B cell (primary cell): ENCODE measurements around the gene AZIN2. TPM values are rescaled to one million over a fixed set of nuclear protein-coding genes. Genes with fewer than 3 reads are reported as not detected.
A peak's percentile ranks its signal among the peaks of the same experiment; 100 is the strongest.

ENCODE experiments used
- ATAC-seq: fragments of 200-7000 bp; cut with Tn5 transposase; one replicate; pipeline ENCODE4 v1.10.0; 2021; ENCODE audit warnings: low read depth, mild to moderate bottlenecking, moderate number of reproducible peaks, moderate library complexity
- CTCF ChIA-PET: fragments of 350-600 bp; sonication (Branson Sonifier 250); formaldehyde crosslinking; loops from one replicate; lab custom pipeline; 2021; ENCODE audit warnings: antibody characterized with exemption, inconsistent platforms; lab: Charles Lee
- POLR2A ChIA-PET: fragments of 350-600 bp; sonication (Branson Sonifier 250); formaldehyde crosslinking; loops from one replicate; lab custom pipeline; 2021; ENCODE audit warnings: antibody characterized with exemption; lab: Charles Lee
- DNase-seq: peaks from one replicate; pipeline ENCODE4 v3.0.0; 2013
- H2AFZ ChIP-seq: 2 replicates; pipeline ENCODE4 v1.6.1; 2012; ENCODE audit warnings: mild to moderate bottlenecking, low read depth, low read length; ENCODE audit not compliant: insufficient read depth, poor library complexity, severe bottlenecking
- H3K27ac ChIP-seq, 2 donors: 1 replicate in 1 of 2; 2 replicates in 1 of 2; pipeline ENCODE4 v1.5.1; 2012 to 2013; ENCODE audit warnings: low read length in 2 of 2, mild to moderate bottlenecking in 2 of 2, moderate library complexity in 1 of 2
- H3K27me3 ChIP-seq, 4 experiments: fragments of 200-600 bp in 1 of 4; sonication (generic) in 1 of 4; replicated peaks in 1 of 4; 1 replicate in 2 of 4; 2 replicates in 2 of 4; pipeline versions ENCODE4 v1.6.1 to v1.7.0; 2013 to 2016; ENCODE audit warnings: low read length in 3 of 4, mild to moderate bottlenecking in 2 of 4, mixed read lengths in 1 of 4, moderate library complexity in 1 of 4; ENCODE audit not compliant: insufficient read depth in 4 of 4, control insufficient read depth in 3 of 4; ENCODE audit errors: control extremely low read depth in 1 of 4
- H3K36me3 ChIP-seq, 2 experiments: replicated peaks in 1 of 2; 1 replicate in 1 of 2; 2 replicates in 1 of 2; pipeline versions ENCODE4 v1.6.1 to v1.7.1; 2013; ENCODE audit warnings: low read length in 1 of 2; ENCODE audit not compliant: insufficient read depth in 2 of 2, control insufficient read depth in 1 of 2; ENCODE audit errors: control extremely low read depth in 1 of 2, extremely low read depth in 1 of 2
- H3K4me1 ChIP-seq, 2 donors: fragments of 200-600 bp in 1 of 2; sonication (generic) in 1 of 2; 1 replicate in 1 of 2; 2 replicates in 1 of 2; pipeline versions ENCODE4 v1.5.1 to v1.6.1; 2013 to 2017; ENCODE audit warnings: low read length in 2 of 2; ENCODE audit not compliant: control insufficient read depth in 2 of 2, insufficient read depth in 2 of 2
- H3K4me2 ChIP-seq: replicated peaks from 2 replicates; pipeline ENCODE3; 2012; ENCODE audit warnings: mild to moderate bottlenecking, low read depth, low read length; ENCODE audit not compliant: poor library complexity, severe bottlenecking
- H3K4me3 ChIP-seq, 5 experiments: fragments of 200-600 bp in 1 of 5; sonication (generic) in 1 of 5; 1 replicate in 3 of 5; 2 replicates in 2 of 5; pipeline versions ENCODE4 v1.5.1 to v1.7.0; 2011 to 2016; ENCODE audit warnings: low read length in 4 of 5, mild to moderate bottlenecking in 4 of 5, low read depth in 2 of 5, control low read depth in 1 of 5, moderate library complexity in 1 of 5; ENCODE audit not compliant: insufficient read depth in 1 of 5; ENCODE audit errors: control extremely low read depth in 1 of 5, extremely low read depth in 1 of 5
- H3K79me2 ChIP-seq: fragments of 200-600 bp; sonication (generic); one replicate; pipeline ENCODE4 v1.6.0; 2016; ENCODE audit warnings: low read length; ENCODE audit not compliant: control insufficient read depth, insufficient read depth
- H3K9ac ChIP-seq: fragments of 200-600 bp; sonication (generic); 2 replicates; pipeline ENCODE4 v1.6.1; 2017; ENCODE audit warnings: mild to moderate bottlenecking, low read length, moderate library complexity
- H3K9me3 ChIP-seq, 3 donors: one replicate each; pipeline versions ENCODE4 v1.6.1 to v1.7.1; 2013; ENCODE audit warnings: low read length in 2 of 3; ENCODE audit not compliant: control insufficient read depth in 2 of 3, insufficient read depth in 1 of 3; ENCODE audit errors: control extremely low read depth in 1 of 3
- H4K20me1 ChIP-seq: 2 replicates; pipeline ENCODE4 v1.6.0; 2012; ENCODE audit warnings: mild to moderate bottlenecking, low read length; ENCODE audit not compliant: insufficient read depth, control insufficient read depth, poor library complexity, severe bottlenecking
- H3K27ac Mint-ChIP-seq: one replicate; pipeline ENCODE4 v1.8.0; 2021; ENCODE audit warnings: mixed read lengths
- H3K27me3 Mint-ChIP-seq: one replicate; pipeline ENCODE4 v1.8.0; 2021; ENCODE audit warnings: mixed read lengths
- H3K4me1 Mint-ChIP-seq: one replicate; pipeline ENCODE4 v1.8.0; 2021; ENCODE audit warnings: mixed read lengths
- H3K4me3 Mint-ChIP-seq: one replicate; pipeline ENCODE4 v1.8.0; 2021; ENCODE audit warnings: mixed read lengths
- H3K9me3 Mint-ChIP-seq: one replicate; pipeline ENCODE4 v1.8.0; 2022; ENCODE audit warnings: mixed read lengths; ENCODE audit not compliant: insufficient read depth
- EZH2 ChIP-seq: IDR thresholded peaks from 2 replicates; pipeline ENCODE4 v1.6.1; 2012; ENCODE audit warnings: borderline replicate concordance, low read depth, mild to moderate bottlenecking, moderate library complexity, low read length; ENCODE audit not compliant: insufficient read depth, poor library complexity, severe bottlenecking
- WGBS: methylation state at CpG from one replicate; pipeline ENCODE4 v1.1.5; 2013; ENCODE audit warnings: missing lambda C conversion rate; ENCODE audit not compliant: insufficient coverage; 5-methylcytosine and 5-hydroxymethylcytosine counted together
- intact Hi-C: fragments of 100-400 bp; cut with micrococcal nuclease; formaldehyde crosslinking; loops from one replicate; pipeline ENCODE4 v1.10.0; 2022
- polyA plus RNA-seq: library from polyadenylated mRNA; depleted of rRNA; stranded (reverse); fragments of >200 nt; gene quantifications from 2 replicates; pipeline ENCODE4 v1.2.3, GENCODE V29; 2012
- total RNA-seq, 2 donors: library from RNA; stranded (reverse); fragments of 120-200 nt in 1 of 2; gene quantifications; 1 replicate in 1 of 2; 2 replicates in 1 of 2; pipeline versions ENCODE4 v1.2.3 to v1.2.4, GENCODE V29; 2013 to 2022
- TF ChIP-seq, protein P1 (sequence below): fragments of 200-600 bp; IDR thresholded peaks from one replicate; pipeline ENCODE4 v1.8.0; 2022; ENCODE audit warnings: antibody characterized with exemption, mild to moderate bottlenecking

Gene AZIN2
- total and polyA plus RNA-seq, 2 donors (not counting 1 experiment from before 2014, with no cell fraction given) = 0.33 to 5.9 TPM

GRCh38 chr1:33126411-33127000, 45.6 kb downstream of the AZIN2 start:
- no peaks in the 10 kb centered on the region for H3K9me3 ChIP-seq
- peak overlapping the region; percentile 91 for H2AFZ ChIP-seq
- peak overlapping the region; percentile 80 to 96 (median 88) for H3K4me3 ChIP-seq
- H3K4me1 ChIP-seq = peaks cover 13 to 25% of the 10 kb centered on the region in 2 donors
- ATAC-seq = no peak
- peak overlapping the region; percentile 85 for H3K4me2 ChIP-seq
- CTCF ChIA-PET = interaction anchor here (0.7 to 2.2 kb wide), 27 partner anchors 9 to 606 kb away, joined by 3 to 32 read pairs (median 4); partner anchors contain the start of genes AZIN2, RBBP4, TRIM62 and ZSCAN20
- intact Hi-C loops = loop anchor here (2.0 to 5.0 kb wide), 2 partner anchors 131 to 162 kb away; partner anchors contain the start of genes RNF19B and ZNF362
- peak overlapping the region; percentile 77 to 83 for H3K27ac ChIP-seq
- peaks cover 18% of the 10 kb centered on the region for H3K4me1 Mint-ChIP-seq
- no peaks in the 10 kb centered on the region for H3K9me3 Mint-ChIP-seq
- H3K4me3 Mint-ChIP-seq = peak overlapping the region; percentile 93
- H3K27ac Mint-ChIP-seq = peak overlapping the region; percentile 95
- no peak for DNase-seq
- H3K27me3 ChIP-seq = no peaks in the 10 kb centered on the region
- POLR2A ChIA-PET = interaction anchor here (1.0 to 2.0 kb wide), 4 partner anchors 46 to 476 kb away, joined by 3 to 16 read pairs (median 6); partner anchors contain the start of genes AZIN2, RBBP4, TRIM62 and ZBTB8OS
- H3K27me3 Mint-ChIP-seq = peaks cover 10% of the 10 kb centered on the region
- peaks cover 3% of the 10 kb centered on the region for H3K79me2 ChIP-seq
- H3K9ac ChIP-seq = peak overlapping the region; percentile 88
- TF ChIP-seq, protein P1, sequence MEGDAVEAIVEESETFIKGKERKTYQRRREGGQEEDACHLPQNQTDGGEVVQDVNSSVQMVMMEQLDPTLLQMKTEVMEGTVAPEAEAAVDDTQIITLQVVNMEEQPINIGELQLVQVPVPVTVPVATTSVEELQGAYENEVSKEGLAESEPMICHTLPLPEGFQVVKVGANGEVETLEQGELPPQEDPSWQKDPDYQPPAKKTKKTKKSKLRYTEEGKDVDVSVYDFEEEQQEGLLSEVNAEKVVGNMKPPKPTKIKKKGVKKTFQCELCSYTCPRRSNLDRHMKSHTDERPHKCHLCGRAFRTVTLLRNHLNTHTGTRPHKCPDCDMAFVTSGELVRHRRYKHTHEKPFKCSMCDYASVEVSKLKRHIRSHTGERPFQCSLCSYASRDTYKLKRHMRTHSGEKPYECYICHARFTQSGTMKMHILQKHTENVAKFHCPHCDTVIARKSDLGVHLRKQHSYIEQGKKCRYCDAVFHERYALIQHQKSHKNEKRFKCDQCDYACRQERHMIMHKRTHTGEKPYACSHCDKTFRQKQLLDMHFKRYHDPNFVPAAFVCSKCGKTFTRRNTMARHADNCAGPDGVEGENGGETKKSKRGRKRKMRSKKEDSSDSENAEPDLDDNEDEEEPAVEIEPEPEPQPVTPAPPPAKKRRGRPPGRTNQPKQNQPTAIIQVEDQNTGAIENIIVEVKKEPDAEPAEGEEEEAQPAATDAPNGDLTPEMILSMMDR = no peak
- no peak for TF ChIP-seq EZH2
- H4K20me1 ChIP-seq = no peaks in the 10 kb centered on the region
- H3K36me3 ChIP-seq = no peaks in the 10 kb centered on the region
- WGBS = 33% methylated on average over 3 of the region's 9 CpGs
